A549 (cell line): Measurements from ENCODE around the gene NDUFAF2.

Source experiments
- ATOH8 ChIP-seq: fragments of 250-450 bp; sonication (Bioruptor Pico); IDR thresholded peaks from 2 replicates; pipeline ENCODE4 v1.5.0; 2020; ENCODE audit warnings: low read depth, mild to moderate bottlenecking, moderate library complexity
- CEBPB ChIP-seq, 2 experiments: fragments of >200 bp in 1 of 2; sonication (Bioruptor Twin) in 1 of 2; formaldehyde crosslinking in 1 of 2; IDR thresholded peaks; 2 replicates each; pipeline ENCODE4 v1.6.1; 2012 to 2016
- CTCF ChIP-seq: fragments of >200 bp; sonication (Bioruptor Twin); formaldehyde crosslinking; IDR thresholded peaks from 3 replicates; pipeline ENCODE4 v1.5.1; 2016
- E2F6 ChIP-seq: IDR thresholded peaks from 2 replicates; pipeline ENCODE4 v1.6.1; 2012; ENCODE audit warnings: low read depth, borderline replicate concordance
- MAFK ChIP-seq: fragments of 450-650 bp; IDR thresholded peaks from 2 replicates; pipeline ENCODE4 v1.6.1; 2014; ENCODE audit not compliant: partially characterized antibody
- MAZ ChIP-seq: fragments of 150-350 bp; IDR thresholded peaks from 2 replicates; pipeline ENCODE4 v1.6.1; 2014; ENCODE audit warnings: antibody characterized with exemption, low read depth, low read length, borderline replicate concordance
- RFX5 ChIP-seq: fragments of 450-650 bp; IDR thresholded peaks from 2 replicates; pipeline ENCODE4 v1.7.1; 2014; ENCODE audit warnings: antibody characterized with exemption, mild to moderate bottlenecking, moderate library complexity
- TF ChIP-seq, protein P1 (sequence below): fragments of 450-650 bp; IDR thresholded peaks from 2 replicates; pipeline ENCODE4 v1.6.1; 2014; ENCODE audit warnings: antibody characterized with exemption
- TF ChIP-seq, protein P2 (sequence below): fragments of >200 bp; sonication (Bioruptor Twin); formaldehyde crosslinking; IDR thresholded peaks from 3 replicates; pipeline ENCODE4 v1.6.1; 2016
- TF ChIP-seq, protein P3 (sequence below): fragments of 250-450 bp; sonication (Bioruptor Pico); IDR thresholded peaks from 2 replicates; pipeline ENCODE4 v1.5.0; 2021; ENCODE audit warnings: mild to moderate bottlenecking, moderate library complexity, borderline replicate concordance

- TF ChIP-seq, protein P1, sequence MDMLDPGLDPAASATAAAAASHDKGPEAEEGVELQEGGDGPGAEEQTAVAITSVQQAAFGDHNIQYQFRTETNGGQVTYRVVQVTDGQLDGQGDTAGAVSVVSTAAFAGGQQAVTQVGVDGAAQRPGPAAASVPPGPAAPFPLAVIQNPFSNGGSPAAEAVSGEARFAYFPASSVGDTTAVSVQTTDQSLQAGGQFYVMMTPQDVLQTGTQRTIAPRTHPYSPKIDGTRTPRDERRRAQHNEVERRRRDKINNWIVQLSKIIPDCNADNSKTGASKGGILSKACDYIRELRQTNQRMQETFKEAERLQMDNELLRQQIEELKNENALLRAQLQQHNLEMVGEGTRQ = no peak
- no peak for TF ChIP-seq CTCF
- TF ChIP-seq CEBPB (IDR thresholded peaks at IDR 0.05) = no peak
- TF ChIP-seq, protein P2, sequence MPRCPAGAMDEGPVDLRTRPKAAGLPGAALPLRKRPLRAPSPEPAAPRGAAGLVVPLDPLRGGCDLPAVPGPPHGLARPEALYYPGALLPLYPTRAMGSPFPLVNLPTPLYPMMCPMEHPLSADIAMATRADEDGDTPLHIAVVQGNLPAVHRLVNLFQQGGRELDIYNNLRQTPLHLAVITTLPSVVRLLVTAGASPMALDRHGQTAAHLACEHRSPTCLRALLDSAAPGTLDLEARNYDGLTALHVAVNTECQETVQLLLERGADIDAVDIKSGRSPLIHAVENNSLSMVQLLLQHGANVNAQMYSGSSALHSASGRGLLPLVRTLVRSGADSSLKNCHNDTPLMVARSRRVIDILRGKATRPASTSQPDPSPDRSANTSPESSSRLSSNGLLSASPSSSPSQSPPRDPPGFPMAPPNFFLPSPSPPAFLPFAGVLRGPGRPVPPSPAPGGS = no peak
- TF ChIP-seq RFX5 = no peak
- TF ChIP-seq E2F6 = no peak
- TF ChIP-seq, protein P3, sequence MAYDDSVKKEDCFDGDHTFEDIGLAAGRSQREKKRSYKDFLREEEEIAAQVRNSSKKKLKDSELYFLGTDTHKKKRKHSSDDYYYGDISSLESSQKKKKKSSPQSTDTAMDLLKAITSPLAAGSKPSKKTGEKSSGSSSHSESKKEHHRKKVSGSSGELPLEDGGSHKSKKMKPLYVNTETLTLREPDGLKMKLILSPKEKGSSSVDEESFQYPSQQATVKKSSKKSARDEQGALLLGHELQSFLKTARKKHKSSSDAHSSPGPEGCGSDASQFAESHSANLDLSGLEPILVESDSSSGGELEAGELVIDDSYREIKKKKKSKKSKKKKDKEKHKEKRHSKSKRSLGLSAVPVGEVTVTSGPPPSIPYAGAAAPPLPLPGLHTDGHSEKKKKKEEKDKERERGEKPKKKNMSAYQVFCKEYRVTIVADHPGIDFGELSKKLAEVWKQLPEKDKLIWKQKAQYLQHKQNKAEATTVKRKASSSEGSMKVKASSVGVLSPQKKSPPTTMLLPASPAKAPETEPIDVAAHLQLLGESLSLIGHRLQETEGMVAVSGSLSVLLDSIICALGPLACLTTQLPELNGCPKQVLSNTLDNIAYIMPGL = no peak
- TF ChIP-seq ATOH8 (CRISPR knock-in tag) = no peak
- TF ChIP-seq MAZ = no peak
- TF ChIP-seq MAFK = no peak
These were observed 253.6 kb downstream of the NDUFAF2 start for GRCh38 chr5:61198606-61199005.
